HCT116 (cell line): Measurements from ENCODE around the gene KRT2.

ENCODE experiments used
- EZH2 ChIP-seq: fragments of 200-600 bp; sonication (generic); IDR thresholded peaks from 2 replicates; pipeline ENCODE4 v1.6.1; 2017; ENCODE audit warnings: antibody characterized with exemption, mixed run types
- EZH2phosphoT487 ChIP-seq: fragments of 200-600 bp; IDR thresholded peaks from 2 replicates; pipeline ENCODE4 v1.6.1; 2018; ENCODE audit warnings: antibody characterized with exemption, borderline replicate concordance
- POLR2A ChIP-seq: IDR thresholded peaks from 2 replicates; pipeline ENCODE4 v1.7.0; 2011; ENCODE audit warnings: borderline replicate concordance; ENCODE audit not compliant: insufficient read depth, insufficient read length; ENCODE audit errors: extremely low read depth
- RAD21 ChIP-seq: IDR thresholded peaks from 2 replicates; pipeline ENCODE4 v1.6.1; 2012; ENCODE audit warnings: low read depth, mild to moderate bottlenecking
- TCF7L2 ChIP-seq: IDR thresholded peaks from 2 replicates; pipeline ENCODE4 v1.7.0; 2011; ENCODE audit warnings: borderline replicate concordance, inconsistent platforms; ENCODE audit not compliant: insufficient read depth, insufficient read length; ENCODE audit errors: extremely low read depth
- ZNF274 ChIP-seq: fragments of 200-500 bp; sonication (Bioruptor generic); IDR thresholded peaks from 2 replicates; pipeline ENCODE4 v1.6.1; 2014; ENCODE audit warnings: mild to moderate bottlenecking, low read depth, low read length, inconsistent platforms
- TF ChIP-seq, protein P1 (sequence below), 3 experiments: fragments of 200-600 bp in 1 of 3; sonication (generic) in 1 of 3; IDR thresholded peaks in 2 of 3; conservative IDR thresholded peaks in 1 of 3; 2 replicates each; pipeline ENCODE4 v1.5.1; 2012 to 2017; ENCODE audit warnings: low read depth in 2 of 3, low read length in 2 of 3, antibody characterized with exemption in 1 of 3, borderline replicate concordance in 1 of 3, control low read depth in 1 of 3, mild to moderate bottlenecking in 1 of 3, mixed read lengths in 1 of 3, mixed run types in 1 of 3, moderate library complexity in 1 of 3; ENCODE audit not compliant: insufficient read depth in 1 of 3

DNA sequence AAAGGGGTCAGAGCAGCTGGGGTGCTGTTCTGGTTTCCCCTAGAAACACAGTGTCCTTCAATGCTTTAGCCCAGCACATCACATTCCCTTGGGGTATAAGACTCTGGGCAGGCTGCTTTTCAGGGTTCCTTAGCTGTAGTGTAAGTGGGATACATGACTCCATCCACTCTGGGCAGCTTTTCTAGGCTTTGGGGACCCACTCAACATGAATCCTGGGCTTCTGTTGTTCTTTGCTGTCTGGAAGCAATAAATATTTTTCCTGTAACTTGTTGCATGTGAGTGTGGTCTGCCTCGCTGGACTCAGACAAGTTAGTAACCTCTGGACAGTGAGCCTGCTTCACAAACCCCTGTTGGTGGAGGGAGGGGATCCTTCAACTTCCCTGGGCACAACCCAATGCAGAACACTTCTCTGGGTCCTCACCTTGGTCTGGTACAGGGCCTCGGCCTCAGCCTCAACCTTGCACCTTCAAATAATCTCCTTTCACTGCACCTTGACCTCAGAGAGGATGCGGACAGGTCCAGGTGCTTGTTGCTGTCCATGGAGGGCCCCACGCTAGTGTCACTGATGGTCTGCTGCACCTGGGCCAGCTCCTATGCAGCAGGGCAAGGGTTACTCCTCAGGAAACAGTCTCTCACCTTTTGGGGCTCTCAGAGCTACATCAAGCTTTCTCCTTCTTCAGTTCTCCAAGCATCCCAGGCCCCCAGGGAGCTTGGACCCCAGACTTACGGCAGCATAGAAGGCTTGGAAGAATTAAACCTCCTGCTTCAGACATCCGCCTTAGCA lies 20.1 kb downstream of the KRT2 start:
- TF ChIP-seq POLR2A (no peak), EZH2 (no peak), EZH2phosphoT487 (no peak), TCF7L2 (no peak), RAD21 (no peak), ZNF274 (no peak)
- TF ChIP-seq, protein P1, sequence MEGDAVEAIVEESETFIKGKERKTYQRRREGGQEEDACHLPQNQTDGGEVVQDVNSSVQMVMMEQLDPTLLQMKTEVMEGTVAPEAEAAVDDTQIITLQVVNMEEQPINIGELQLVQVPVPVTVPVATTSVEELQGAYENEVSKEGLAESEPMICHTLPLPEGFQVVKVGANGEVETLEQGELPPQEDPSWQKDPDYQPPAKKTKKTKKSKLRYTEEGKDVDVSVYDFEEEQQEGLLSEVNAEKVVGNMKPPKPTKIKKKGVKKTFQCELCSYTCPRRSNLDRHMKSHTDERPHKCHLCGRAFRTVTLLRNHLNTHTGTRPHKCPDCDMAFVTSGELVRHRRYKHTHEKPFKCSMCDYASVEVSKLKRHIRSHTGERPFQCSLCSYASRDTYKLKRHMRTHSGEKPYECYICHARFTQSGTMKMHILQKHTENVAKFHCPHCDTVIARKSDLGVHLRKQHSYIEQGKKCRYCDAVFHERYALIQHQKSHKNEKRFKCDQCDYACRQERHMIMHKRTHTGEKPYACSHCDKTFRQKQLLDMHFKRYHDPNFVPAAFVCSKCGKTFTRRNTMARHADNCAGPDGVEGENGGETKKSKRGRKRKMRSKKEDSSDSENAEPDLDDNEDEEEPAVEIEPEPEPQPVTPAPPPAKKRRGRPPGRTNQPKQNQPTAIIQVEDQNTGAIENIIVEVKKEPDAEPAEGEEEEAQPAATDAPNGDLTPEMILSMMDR (IDR thresholded peaks at IDR 0.05 in 2 of 3, conservative IDR thresholded peaks at IDR 0.05 in 1 of 3; ENCODE audit: borderline replicate concordance in 1 of 3, insufficient read depth in 1 of 3, low read depth in 2 of 3, low read length in 2 of 3), result no peak
